Measurements from ENCODE around the gene PTPRJ. TPM values are rescaled to one million over a fixed set of nuclear protein-coding genes. Genes with fewer than 3 reads are reported as not detected.

The PTPRJ gene
- total and polyA plus RNA-seq, 2 donors = 3.1 to 18.2 TPM

DNA sequence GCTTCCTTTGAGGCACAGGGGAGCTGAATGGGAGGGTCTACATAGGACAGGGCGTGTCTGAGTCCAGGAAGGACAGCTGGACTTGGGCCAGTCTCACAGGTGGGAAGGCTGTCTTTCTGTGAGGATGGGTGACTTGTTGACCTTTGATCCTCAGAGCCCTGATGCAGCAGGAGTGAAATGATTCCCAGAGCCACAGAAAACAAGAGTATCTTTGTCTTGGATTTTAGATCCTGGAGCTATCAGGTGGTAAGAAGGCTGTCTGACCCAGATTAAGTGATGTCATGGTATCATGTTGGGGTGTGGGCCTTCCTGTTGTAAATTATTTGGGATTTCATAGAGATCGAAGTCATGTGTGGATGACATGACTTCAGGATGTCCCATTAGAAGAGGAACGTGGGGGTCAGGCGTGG lies 15.0 kb downstream of the PTPRJ start:
- Histone ChIP-seq H3K27ac (ENCODE audit: low read depth) (no peak overlapping the region), H3K4me3 (ENCODE audit: low read depth, low read length) (no peak overlapping the region), H3K4me1 (ENCODE audit: insufficient read depth) (no peaks in the 10 kb centered on the region), H3K36me3 (ENCODE audit: insufficient read depth) (no peaks in the 10 kb centered on the region)
- no peak for DNase-seq (ENCODE audit: extremely low spot score)
- WGBS = 93% methylated on average over 4 of the region's 4 CpGs

- Histone ChIP-seq H3K4me3 (ENCODE audit: low read depth, low read length) (no peak overlapping the region), H3K27ac (ENCODE audit: low read depth) (no peak overlapping the region), H3K4me1 (ENCODE audit: insufficient read depth) (no peaks in the 10 kb centered on the region), H3K36me3 (ENCODE audit: insufficient read depth) (no peaks in the 10 kb centered on the region)
- no peak for DNase-seq (ENCODE audit: extremely low spot score)
- WGBS = 86% methylated on average over 15 of the region's 15 CpGs
Observed at GRCh38 chr11:47997063-47998053, 17.0 kb downstream of the PTPRJ start.

DNA sequence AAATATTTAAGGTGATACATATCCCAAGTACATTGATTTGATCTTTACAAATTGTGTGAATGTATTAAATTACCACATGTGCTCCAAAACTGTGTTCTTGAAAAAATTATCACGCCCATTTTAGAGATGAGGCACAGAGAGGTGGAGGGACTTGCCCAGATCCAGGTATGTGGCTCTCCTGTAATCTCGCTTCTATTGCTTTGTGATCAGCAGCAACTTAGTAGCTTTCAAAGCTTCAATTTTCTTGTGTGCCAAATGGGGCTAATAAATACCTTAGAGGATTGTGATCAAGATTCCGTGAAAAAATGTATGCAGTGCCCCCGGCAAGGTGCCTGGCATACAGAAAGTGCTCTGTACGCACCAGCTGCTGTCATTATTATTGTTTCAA lies 18.0 kb downstream of the PTPRJ start:
- Histone ChIP-seq H3K4me1 (ENCODE audit: insufficient read depth) (no peaks in the 10 kb centered on the region), H3K27ac (ENCODE audit: low read depth) (no peak overlapping the region), H3K36me3 (ENCODE audit: insufficient read depth) (no peaks in the 10 kb centered on the region), H3K4me3 (ENCODE audit: low read depth, low read length) (no peak overlapping the region)
- WGBS = 93% methylated on average over 5 of the region's 5 CpGs
- DNase-seq (ENCODE audit: extremely low spot score) = no peak

DNA sequence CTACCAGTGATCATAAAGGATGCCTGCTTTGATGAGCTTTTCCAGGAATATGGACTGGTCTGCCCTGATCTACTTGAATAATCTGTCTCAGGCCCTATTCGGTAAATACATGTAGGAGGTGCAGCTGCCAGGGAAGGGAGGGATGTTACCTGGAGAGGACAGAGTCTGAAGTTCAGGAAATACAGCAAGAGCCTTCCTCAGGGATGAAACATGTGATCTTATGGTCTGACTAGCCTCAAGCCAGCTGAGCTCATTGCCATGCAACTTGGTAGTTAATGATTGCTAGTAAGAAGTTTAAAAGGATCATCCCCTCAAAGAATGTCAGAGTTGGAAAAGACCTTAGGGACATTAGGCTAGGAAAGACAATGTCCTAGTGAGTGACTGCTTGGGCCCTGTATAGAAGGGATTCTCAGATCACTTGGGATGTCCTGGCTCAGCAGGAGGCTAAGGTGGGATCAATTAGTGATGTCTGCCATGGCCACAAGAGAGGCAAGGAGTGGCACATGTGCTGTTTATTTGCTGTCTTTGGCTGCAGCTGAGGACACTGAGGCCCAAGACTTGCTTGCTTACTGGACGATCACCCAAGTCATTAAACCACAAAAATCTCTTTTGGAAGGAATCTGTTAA lies 18.5 kb downstream of the PTPRJ start:
- Histone ChIP-seq H3K4me3 (ENCODE audit: low read depth, low read length) (no peak overlapping the region), H3K4me1 (ENCODE audit: insufficient read depth) (no peaks in the 10 kb centered on the region), H3K27ac (ENCODE audit: low read depth) (no peak overlapping the region), H3K36me3 (ENCODE audit: insufficient read depth) (no peaks in the 10 kb centered on the region)
- DNase-seq (ENCODE audit: extremely low spot score) = no peak
- WGBS = 93% methylated on average over 2 of the region's 2 CpGs

DNA sequence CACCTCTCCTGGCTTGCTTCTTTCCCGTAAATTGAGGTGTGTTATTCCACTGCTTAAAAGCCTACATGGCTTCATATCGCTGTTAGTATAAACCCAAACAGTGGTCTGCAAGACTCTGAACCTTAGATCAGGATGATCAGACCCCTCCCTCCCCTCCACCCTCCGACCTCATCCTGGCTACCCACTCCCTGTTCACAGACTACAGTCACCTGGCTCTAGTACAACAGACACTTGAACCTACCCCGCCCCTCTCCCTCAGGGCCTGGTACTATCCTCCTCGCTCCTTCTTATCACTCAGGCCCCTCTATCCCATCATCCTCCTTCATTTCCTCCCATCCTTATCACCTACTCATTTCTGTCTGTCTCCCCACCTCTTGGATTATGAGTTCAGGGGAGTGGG lies 20.1 kb downstream of the PTPRJ start:
- DNase-seq (ENCODE audit: extremely low spot score) = no peak
- 93% methylated on average over 5 of the region's 5 CpGs for WGBS
- H3K4me1 ChIP-seq (ENCODE audit: insufficient read depth) = no peaks in the 10 kb centered on the region
- no peak overlapping the region for H3K4me3 ChIP-seq (ENCODE audit: low read depth, low read length)
- H3K36me3 ChIP-seq (ENCODE audit: insufficient read depth) = no peaks in the 10 kb centered on the region
- no peak overlapping the region for H3K27ac ChIP-seq (ENCODE audit: low read depth)

GRCh38 chr11:48001438-48002021 lies 21.2 kb downstream of the PTPRJ start:
- Histone ChIP-seq H3K27ac (ENCODE audit: low read depth) (no peak overlapping the region), H3K36me3 (ENCODE audit: insufficient read depth) (no peaks in the 10 kb centered on the region), H3K4me3 (ENCODE audit: low read depth, low read length) (no peak overlapping the region), H3K4me1 (ENCODE audit: insufficient read depth) (no peaks in the 10 kb centered on the region)
- no peak for DNase-seq (ENCODE audit: extremely low spot score)
- WGBS = 84% methylated on average over 2 of the region's 2 CpGs

DNA sequence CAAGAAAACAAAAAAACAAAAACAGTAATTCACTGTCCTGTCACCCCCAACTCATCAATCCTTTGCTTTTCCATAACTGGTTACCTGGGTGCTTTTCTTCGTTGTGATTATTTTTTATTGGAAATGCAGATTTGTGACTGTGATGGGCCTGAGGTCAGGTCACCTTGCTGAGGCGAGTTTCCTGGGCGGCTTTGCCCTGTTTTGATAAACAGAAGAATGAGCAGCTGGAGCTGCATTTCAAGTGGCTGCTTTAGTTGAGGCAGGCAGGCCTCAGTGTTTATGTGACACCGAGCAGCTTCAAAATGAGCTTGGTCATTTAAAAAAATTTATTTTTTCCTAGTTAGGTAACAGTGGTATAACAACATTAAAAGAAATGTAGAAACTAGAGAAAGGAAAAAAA lies 22.2 kb downstream of the PTPRJ start:
- Histone ChIP-seq H3K4me1 (ENCODE audit: insufficient read depth) (no peaks in the 10 kb centered on the region), H3K36me3 (ENCODE audit: insufficient read depth) (no peaks in the 10 kb centered on the region), H3K4me3 (ENCODE audit: low read depth, low read length) (no peak overlapping the region), H3K27ac (ENCODE audit: low read depth) (no peak overlapping the region)
- 72% methylated on average over 4 of the region's 4 CpGs for WGBS
- no peak for DNase-seq (ENCODE audit: extremely low spot score)

- Histone ChIP-seq H3K4me1 (ENCODE audit: insufficient read depth) (no peaks in the 10 kb centered on the region), H3K4me3 (ENCODE audit: low read depth, low read length) (no peak overlapping the region), H3K27ac (ENCODE audit: low read depth) (no peak overlapping the region), H3K36me3 (ENCODE audit: insufficient read depth) (no peaks in the 10 kb centered on the region)
- WGBS = 68% methylated on average over 2 of the region's 2 CpGs
- no peak for DNase-seq (ENCODE audit: extremely low spot score)
Observed at GRCh38 chr11:48003926-48004325, 23.6 kb downstream of the PTPRJ start.

DNA sequence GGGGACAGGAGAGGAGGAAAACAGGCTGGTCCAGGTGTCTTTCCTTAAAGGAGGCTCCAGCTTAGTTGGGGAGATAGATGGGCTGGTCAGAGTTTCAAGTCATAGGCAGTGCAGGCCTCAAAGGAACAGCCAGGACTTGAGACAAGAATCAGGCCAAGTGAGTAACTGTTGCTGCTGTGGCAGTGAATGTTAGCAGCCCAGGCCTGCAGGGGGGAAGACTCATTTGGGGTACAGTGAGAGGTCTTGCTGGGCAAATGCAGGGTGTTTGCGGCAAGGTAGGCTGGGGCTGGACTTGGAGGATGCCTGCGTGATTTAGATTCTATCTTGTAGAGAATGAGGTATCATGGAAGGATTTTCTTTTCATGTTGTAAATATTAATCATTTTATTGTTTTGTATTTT lies 24.1 kb downstream of the PTPRJ start:
- H3K36me3 ChIP-seq (ENCODE audit: insufficient read depth) = no peaks in the 10 kb centered on the region
- H3K4me3 ChIP-seq (ENCODE audit: low read depth, low read length) = no peak overlapping the region
- H3K27ac ChIP-seq (ENCODE audit: low read depth) = no peak overlapping the region
- 96% methylated on average over 2 of the region's 2 CpGs for WGBS
- H3K4me1 ChIP-seq (ENCODE audit: insufficient read depth) = no peaks in the 10 kb centered on the region
- no peak for DNase-seq (ENCODE audit: extremely low spot score)

GRCh38 chr11:48005136-48005535 lies 24.8 kb downstream of the PTPRJ start:
- Histone ChIP-seq H3K4me1 (ENCODE audit: insufficient read depth) (no peaks in the 10 kb centered on the region), H3K36me3 (ENCODE audit: insufficient read depth) (no peaks in the 10 kb centered on the region), H3K4me3 (ENCODE audit: low read depth, low read length) (no peak overlapping the region), H3K27ac (ENCODE audit: low read depth) (no peak overlapping the region)
- WGBS = 66% methylated on average over 4 of the region's 4 CpGs
- no peak for DNase-seq (ENCODE audit: extremely low spot score)

DNA sequence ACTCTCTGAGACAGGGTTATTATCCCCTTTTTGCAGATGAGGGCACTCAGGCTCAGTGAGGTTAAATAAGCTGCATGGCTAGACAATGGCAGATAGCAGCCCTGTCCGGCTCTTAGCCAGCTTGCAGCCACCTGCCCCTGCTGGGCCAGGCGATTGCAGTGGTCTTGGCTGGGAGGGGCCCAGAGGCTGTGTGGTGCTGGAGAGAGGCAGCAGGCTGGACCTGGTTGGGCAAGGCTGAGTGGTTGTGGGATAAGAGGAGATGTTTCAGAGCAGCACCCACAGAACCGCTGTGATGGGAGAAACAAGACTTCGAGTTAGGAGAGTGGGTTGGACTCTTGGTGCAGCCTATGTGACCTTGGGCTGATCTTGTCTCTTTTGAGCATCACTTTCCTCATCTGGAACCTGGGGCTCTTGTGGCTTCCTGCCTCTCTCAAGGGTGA lies 25.5 kb downstream of the PTPRJ start:
- H3K36me3 ChIP-seq (ENCODE audit: insufficient read depth) = no peaks in the 10 kb centered on the region
- WGBS = 73% methylated on average over 4 of the region's 4 CpGs
- no peak for DNase-seq (ENCODE audit: extremely low spot score)
- no peaks in the 10 kb centered on the region for H3K4me1 ChIP-seq (ENCODE audit: insufficient read depth)
- no peak overlapping the region for H3K4me3 ChIP-seq (ENCODE audit: low read depth, low read length)
- no peak overlapping the region for H3K27ac ChIP-seq (ENCODE audit: low read depth)

- no peak for DNase-seq (ENCODE audit: extremely low spot score)
- H3K4me3 ChIP-seq (ENCODE audit: low read depth, low read length) = no peak overlapping the region
- no peak overlapping the region for H3K27ac ChIP-seq (ENCODE audit: low read depth)
- 61% methylated on average over 5 of the region's 5 CpGs for WGBS
- H3K4me1 ChIP-seq (ENCODE audit: insufficient read depth) = no peaks in the 10 kb centered on the region
- no peaks in the 10 kb centered on the region for H3K36me3 ChIP-seq (ENCODE audit: insufficient read depth)
Observed at GRCh38 chr11:48006301-48006992, 26.1 kb downstream of the PTPRJ start.

- H3K36me3 ChIP-seq (ENCODE audit: insufficient read depth) = no peaks in the 10 kb centered on the region
- H3K4me1 ChIP-seq (ENCODE audit: insufficient read depth) = no peaks in the 10 kb centered on the region
- 85% methylated on average over 6 of the region's 6 CpGs for WGBS
- no peak overlapping the region for H3K4me3 ChIP-seq (ENCODE audit: low read depth, low read length)
- no peak for DNase-seq (ENCODE audit: extremely low spot score)
- H3K27ac ChIP-seq (ENCODE audit: low read depth) = no peak overlapping the region
Observed at GRCh38 chr11:48007677-48008076, 27.3 kb downstream of the PTPRJ start.

Data from urinary bladder (tissue), 4 donors.